Stimulated activated CD4-positive, alpha-beta T cell treated with anti-CD3 and anti-CD28 coated beads, TNF-alpha, amount 100 ng/mL, for 1 hour (primary cell): ENCODE data around the gene ABLIM1.

ENCODE experiments used
- DNase-seq, 3 donors: peaks; one replicate each; pipeline ENCODE4 v3.0.0-alpha.2; 2020; ENCODE audit warnings: low read depth in 3 of 3, low spot score in 1 of 3

ABLIM1 gene

DNA sequence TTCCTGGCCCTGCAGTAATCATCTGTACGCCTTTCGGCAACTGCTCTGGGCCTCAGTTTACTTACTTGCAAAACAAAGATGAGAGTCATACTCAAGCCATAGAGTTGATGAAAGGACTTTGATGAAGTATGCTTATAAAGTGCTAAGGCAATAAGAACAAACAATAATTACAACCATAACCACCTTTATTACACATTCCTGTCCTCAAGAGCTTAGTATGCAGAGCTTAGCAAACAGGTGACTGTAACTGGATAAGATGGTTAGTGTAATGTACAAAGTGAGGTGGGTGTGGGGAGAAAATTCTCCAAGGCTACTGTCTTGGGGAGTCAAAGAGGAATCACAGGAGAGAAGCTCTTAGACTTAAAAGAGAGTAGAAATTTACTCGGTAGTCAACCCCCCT lies 136.8 kb downstream of the ABLIM1 start:
- no peak for DNase-seq

DNA sequence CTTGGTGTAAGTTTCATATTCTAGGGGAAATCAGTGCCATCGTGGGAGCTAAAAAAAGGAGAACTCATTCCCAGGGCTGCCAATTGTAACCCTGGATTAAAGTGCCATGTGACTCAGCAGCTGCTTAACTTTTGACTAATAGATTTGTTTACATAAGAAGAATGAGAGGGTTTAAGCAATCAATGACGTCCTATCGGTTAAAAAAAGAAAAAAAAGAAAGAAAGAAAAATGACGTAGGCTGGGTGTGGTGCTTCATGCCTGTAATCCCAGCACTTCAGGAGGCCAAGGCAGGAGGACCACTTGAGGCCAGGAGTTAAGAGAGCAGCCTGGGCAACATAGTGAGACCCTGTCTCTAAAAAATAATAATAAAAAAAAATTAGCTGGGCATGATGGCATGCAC lies 137.6 kb downstream of the ABLIM1 start:
- no peak for DNase-seq

DNA sequence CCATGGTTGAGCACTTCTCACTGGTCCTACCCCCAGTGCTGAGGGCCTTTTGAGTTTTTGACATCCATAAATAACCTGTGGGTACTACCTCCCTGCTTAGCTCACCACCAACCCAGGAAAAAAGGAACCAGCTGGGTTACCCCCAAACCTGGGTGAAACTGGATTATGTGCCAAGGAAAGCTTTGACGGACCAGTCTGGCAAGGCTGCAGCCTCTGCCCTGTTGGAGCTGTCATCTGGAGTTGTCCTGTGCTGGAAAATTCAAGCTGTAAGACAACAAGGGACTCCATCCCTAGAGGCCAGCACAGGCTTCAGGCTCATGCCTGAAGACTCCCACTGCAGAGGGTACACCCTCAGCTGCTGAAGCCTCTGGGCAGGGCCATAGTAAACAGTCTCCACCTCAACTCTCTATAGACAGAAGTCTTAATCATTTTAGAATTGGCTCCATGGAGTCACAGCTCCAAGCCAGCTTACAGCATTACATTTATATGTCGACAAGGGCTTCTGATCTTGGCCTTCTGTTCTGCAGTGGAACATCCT lies 138.2 kb downstream of the ABLIM1 start:
- DNase-seq: no peak

DNA sequence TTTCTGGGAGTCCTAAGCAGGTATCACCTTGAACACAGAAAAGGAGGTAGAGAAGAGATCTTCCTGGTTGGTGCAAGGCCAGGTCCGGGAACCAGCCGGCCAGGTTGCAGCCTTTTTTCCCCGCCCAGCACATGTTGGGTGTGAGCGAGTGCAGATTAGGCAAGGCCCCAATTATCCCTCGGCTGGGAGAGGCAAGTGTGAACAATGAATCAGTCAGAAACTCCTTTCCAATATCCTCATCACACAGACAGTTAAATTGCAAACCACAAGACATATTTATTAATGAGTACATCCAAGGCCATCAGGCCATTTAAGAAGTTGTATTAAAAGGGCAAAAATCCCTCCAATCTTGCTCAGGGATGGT lies 138.8 kb downstream of the ABLIM1 start:
- no peak for DNase-seq

DNA sequence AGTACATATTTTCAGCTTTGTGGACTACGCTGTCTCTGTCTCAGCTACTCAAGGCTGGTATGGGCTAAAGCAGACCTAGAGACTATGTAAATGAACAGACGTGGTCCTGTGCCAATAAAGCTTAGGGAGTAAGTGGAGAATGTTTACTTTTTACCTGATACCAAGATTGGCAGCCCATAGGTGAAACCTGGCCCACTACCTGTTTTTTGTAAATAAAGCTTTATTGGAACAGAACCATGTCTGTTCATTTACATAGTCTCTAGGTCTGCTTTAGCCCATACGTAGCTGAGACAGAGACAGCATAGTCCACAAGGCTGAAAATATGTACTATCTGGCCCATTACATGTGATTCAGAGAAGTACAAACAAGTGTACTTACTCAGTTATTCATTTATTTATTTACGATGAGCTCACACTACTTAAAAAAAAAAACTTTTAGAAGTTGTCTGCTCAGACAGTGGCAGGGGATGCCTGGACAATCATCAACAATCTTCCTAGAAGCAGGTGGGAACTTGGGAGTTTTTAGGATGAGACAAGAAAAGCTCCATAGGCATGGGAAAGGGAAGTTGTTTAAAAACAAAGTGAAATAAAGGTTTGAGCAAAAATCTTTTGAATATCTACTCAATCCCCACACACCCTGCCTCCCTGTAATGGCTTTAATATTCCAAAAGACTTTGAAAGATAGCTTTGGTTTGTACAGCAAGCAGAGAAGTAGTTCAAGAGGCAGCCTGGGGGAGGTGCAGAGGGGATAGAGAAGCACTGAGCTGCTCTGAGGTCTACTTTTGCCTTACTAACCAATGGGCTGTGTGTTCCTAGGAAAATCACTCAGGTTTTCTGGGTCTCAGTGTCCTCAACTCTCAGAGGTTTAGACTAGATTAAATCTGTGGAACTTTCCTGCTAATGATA lies 139.4 kb downstream of the ABLIM1 start:
- DNase-seq: no peak

DNA sequence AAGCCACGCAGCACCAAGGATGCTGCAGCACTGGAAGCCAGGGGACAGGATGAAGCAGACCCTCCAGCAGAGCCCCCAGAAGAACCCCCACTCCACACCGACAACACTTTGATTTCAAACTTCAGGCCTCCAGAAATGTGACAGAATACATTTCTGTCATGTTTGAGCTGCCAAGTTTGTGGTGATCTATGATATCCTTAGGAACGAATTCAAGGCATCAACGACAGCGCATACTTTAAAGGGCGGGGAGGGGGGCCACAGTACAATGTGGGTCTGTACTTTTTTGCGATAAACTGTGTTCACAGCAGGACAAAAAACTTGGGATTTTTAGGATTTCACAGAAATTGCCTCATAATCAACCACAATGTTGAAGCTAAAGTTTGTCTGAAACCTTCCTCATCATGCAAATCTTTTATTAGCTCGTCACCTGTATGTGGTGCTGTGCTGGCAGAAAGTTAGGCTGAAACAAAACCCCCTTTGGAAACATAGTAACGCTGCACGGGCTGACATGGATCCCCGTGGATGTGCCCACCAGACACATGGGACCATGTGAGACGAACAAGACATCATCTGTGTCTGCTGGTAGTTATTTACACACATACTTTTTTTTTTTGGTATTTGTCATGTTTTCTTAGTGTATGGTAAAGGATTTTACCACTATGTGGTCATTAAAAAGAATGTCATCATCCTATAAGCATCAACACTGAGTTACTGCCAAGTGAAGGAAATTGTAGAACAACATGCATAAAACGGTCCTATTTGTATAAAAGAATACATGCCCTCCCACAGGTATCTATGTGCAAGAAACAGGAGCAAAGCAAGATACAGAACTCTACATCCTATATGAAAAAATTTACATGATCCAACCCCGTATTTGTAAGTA lies 140.5 kb downstream of the ABLIM1 start:
- DNase-seq: no peak

DNA sequence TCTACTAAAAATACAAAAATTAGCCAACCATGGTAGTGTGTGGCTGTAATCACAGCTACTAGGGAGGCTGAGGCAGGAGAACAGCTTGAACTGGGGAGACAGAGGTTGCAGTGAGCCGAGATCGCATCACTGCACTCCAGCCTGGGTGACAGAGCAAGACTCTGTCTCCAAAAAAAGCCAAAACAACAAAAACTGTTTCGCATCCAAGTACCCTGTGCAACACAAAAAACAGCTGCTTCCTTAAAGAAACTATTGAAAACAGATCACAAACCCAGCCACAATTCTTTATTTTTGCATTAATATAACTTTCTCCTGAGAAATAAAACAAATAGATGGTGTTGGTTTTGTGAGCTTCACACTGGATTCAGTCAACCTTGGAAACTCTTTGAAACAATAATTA lies 141.7 kb downstream of the ABLIM1 start:
- no peak for DNase-seq

DNA sequence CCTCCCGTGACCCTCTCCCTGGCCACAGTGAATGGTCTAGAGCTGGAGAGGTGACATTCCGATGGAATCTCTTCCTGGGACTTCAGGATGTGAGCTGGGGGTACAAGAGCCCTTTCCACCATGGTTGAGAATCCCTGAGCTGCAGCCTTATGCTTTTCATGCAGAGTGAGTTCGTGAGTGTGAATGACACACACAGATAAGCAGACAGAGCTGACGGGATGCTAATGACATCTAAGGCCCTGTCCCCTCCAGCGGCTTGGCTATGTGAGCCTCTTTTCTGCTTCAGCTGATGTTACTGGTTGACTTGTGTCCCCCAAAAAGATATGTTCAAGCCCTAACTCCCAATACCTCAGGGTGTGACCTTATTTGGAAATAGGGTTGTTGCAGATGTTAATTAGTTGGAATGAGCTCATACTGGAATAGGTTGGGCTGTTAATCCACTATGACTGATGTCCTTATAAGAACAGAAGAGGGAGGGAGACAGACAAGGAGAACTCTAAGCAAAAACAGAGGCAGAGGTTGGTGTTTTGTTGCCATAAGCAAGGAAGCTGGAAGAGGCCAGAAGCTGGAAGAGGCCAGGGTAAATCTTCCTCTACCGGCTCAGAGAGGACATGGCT lies 142.7 kb downstream of the ABLIM1 start:
- DNase-seq: no peak

DNA sequence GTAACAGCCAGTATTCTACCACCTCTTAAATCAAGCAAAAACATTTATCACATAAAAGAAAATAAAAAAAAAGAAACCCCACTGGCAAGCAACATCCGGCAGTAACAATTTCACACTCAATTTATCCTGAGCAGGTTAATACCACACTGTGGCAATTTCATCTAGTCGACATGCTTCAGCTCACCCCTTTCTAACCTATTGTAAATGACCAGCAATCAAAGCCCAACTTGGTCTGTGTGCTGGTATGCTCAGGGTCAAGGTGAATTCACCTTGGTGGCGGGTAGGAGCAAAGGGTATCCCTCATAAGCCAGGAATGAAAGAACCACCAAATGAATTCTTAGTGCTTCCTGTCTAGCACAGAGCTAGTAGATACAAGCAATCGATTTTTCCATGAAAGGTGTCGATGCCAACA lies 144.7 kb downstream of the ABLIM1 start:
- DNase-seq: no peak

DNA sequence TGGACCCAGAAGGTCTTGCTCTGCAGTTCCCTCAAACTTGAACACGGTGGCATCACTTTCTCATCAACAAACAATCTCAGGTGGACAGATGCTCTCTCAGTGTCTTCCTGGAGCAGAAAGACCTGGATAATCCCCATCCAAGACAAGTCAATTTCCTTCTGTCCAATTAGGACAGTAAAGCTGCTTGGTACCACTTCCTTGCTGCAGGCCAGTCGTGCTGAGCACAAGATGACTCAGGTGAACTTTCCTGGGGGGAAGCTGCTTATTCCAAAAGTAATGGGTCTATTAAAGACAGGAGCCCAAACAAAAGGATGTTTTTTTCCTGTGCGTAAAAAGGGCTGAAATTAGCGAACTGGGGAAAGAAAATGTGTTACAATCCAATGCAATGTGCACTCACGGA lies 146.2 kb downstream of the ABLIM1 start:
- DNase-seq: no peak

DNA sequence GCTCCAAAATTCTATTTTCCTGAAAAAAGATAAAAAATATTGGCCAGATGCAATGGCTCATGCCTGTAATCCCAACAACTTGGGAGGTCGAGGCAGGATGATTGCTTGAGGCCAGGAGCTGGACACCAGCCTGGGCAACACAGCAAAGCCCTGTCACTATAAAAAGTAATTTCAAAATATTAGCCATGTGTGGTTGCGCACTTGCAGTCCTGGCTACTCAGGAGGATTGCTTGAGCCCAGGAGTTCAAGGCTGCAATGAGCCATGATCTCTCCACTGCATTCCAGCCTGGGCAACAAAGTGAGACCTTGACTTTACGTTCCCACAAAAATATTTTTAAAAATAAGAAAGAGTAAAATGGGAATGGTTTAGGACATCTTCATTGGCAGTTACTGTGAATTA lies 149.7 kb downstream of the ABLIM1 start:
- no peak for DNase-seq

DNA sequence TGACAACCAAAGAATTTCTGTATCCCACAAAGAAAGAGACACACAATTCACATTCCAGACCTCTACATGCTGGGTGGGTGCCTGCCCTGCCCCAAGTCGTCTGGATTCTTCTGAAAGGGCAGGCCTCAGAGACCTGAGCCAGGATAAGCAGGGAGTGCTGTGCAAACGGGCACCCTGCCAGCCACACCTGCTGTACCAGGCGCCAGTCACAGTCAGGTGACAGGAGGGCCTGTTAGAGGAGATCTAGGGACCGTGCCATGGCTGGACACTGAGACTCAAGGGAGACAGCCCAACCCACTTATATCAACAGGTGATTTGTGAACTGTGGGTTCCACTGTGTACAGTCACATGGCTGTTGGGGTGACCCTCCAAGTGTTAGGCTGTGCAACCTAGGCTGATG lies 150.6 kb downstream of the ABLIM1 start:
- DNase-seq: no peak

DNA sequence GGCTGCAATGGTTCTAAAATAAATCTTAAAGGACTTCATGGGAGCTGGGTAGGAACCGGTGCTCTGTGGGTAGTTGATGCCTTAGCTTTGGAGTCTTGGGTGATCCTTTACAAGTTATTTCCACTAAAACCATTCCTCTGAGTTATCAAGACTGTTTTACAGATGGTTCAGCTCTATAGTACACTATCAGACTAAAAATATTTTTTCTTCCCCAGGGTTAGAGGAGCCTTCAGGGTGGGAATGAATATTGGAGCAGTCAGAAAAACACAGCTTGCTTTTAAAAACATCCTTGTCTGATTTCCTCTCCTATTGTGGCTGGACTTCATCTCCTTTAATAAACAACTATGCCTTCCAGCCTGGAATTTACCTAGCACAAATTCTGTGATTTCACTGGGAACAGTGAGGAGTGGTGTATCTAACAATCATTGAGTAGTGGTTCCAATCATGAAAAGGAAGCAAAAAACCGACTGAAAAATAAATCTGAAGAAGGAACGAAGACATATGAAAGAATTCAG lies 151.1 kb downstream of the ABLIM1 start:
- DNase-seq: no peak

DNA sequence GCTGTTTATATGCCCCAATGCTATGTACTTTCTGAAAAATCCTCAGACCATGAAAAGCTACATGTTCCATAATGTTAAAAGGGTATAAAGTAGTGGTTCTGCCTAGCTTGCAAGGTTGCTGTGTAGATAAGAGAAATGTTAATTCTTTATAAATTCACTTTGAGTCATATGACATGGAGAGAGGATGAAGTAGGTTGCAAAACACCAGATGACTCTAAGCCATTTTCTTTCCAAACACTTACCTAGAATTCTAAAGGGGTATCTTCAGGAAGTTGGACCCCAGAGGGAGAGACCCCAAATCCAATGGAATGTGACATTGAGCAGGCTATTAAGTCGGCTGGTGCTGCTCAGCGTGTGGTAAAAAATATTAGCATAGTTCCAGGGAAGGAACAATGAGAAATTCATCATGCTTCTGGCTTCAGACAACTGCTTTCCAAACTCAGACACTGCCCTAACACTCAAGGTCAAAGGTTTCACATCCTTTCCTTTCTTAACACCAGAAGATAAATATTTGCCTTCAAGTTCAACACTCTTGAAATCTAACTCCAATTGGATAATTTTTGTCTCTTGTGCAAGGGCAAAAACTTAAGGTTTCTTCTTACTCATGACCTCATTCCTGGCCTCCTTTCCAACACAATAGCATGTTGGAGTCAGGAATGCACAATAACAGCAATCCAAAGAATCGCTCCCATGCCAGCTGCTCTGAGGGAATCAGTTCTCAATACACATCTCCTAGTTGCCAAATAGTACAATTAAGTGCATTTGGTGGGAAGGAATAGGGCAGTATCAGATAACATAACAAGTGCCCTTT lies 153.1 kb downstream of the ABLIM1 start:
- DNase-seq: no peak

DNA sequence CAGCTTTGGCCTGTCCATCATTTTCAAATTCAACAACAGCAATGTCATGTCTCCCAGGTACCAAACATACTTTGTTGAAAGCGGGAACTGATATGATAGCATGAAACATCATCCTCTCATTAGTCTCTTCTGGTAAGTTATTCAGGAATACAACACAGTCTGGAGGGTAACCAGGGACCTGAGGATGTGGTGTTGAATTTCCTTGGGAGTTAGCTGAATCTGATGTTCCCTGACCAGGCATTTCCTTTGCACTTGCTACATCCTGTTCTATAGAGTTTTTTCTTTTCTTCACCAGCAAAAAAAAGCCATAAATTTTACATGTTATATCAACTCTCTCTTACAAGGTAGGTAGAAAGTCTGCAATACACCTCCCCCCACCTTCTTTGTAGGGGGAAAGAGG lies 156.0 kb downstream of the ABLIM1 start:
- DNase-seq: no peak

DNA sequence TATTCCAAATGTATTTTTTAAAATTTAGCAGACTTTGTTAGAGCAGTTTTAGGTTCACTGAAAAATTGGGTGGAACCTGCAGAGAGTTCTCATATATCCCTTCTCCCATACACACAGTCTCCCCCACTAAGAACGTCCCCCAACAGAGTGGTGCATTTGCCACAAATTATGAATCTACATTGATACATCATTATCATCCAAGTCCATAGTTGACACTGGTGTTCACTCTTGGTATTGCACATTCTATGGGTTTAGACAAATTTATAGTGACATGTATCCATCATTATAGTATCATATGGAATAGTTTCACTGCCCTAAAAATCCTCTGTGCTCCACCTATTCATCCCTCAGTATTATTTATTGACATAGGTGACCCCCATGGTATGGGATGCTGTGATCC lies 156.4 kb downstream of the ABLIM1 start:
- no peak for DNase-seq

DNA sequence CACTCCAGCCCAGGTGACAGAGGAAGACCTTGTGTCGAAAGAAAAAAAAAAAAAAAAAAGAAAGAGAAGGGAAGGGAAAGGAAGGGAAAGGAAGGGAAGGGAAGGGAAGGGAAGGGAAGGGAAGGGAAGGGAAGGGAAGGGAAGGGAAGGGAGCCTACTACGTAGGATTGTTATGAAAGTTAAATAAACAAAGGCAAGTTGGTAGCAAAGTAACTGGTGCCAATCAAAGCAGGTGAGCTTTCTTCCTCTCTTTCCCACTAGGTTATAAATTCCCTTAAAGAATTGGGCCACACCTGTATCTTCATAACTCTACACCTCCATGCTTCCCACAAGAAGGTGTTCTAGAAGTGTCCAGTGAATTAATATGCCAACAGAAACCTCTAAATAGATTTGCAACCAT lies 157.4 kb downstream of the ABLIM1 start:
- no peak for DNase-seq

DNA sequence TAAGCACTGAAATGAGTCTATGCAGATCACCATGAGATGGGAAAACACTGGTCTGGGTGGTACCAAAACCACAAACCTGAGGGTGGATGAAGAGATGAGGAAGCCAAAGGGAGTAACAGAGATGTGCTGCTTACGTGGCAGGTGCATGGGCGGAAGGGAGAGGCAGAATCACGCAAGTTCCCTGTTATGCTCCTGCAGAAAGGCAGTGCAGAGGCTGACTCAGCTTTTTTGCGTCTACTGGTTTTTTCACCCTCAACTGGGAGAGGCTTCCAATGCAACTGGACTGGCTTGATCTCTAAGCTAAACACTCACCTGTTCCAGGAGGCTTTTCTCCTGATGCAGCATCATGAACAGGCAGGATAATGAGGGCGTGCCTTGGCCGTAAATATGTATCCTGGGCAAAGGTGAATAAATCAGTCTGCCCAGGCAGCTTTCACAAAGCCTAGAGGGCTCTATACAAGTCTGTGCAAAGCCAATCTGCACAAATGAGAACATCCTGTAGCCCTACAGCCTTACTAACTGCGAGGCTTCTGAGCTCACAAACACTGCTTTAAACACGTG lies 158.4 kb downstream of the ABLIM1 start:
- peak in 1 of 3 donors; percentile 53 for DNase-seq

DNA sequence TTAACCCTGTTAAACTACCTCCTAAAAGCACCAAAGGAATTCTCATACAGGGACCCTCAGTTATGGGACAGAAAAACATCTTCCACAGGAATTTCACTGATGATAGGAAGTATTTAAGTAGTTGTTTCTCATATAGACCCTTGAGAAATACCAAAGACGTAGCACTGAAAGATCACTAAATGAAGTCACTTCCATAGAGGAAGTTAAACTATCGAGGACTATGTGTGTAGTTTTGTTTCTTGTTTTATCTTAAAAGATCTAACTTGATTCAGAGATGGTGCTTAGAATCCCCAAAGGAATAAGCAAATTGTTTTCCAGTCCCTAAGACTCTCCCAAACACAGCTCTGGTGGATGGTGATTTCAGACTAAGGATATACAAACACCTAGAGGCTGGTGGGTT lies 159.0 kb downstream of the ABLIM1 start:
- DNase-seq: no peak

DNA sequence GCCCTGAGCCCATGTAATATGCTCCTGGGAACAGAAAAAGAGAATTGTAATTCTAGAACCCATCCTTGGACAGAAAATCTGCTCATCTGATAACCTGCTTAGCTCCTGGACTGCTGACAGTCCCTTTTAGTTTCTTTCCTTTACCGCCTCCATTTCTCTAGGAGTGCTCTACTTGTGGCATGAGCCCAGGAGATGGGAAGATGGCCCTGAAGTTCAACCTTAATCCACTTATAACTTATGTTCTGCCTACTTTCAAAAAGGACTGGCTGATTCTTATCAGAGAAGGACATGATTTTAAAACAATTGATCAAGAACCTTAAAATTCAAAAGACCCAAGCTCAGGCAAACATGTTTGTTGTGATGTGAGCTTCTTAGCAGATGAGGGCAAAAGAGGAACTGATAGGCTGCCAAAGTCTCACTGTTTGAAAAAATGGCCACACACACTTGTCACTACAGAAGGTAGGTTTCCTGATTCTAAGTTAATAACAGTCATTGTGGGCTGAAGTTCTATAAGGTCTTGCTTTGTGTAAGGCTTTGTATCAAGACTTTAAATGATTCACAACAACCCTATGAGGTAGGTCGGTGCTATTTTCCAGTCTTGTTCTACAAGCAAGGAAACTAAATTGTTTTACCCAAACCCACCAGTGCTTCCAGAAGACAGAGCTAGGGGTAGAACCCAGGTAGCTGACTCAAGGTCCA lies 159.5 kb downstream of the ABLIM1 start:
- no peak for DNase-seq
